ENCODE data around the gene CELF4. TPM values are rescaled to one million over a fixed set of nuclear protein-coding genes. Genes with fewer than 3 reads are reported as not detected.

CELF4 gene
- total RNA-seq, 2 donors from 2014 or later = not detected

DNA sequence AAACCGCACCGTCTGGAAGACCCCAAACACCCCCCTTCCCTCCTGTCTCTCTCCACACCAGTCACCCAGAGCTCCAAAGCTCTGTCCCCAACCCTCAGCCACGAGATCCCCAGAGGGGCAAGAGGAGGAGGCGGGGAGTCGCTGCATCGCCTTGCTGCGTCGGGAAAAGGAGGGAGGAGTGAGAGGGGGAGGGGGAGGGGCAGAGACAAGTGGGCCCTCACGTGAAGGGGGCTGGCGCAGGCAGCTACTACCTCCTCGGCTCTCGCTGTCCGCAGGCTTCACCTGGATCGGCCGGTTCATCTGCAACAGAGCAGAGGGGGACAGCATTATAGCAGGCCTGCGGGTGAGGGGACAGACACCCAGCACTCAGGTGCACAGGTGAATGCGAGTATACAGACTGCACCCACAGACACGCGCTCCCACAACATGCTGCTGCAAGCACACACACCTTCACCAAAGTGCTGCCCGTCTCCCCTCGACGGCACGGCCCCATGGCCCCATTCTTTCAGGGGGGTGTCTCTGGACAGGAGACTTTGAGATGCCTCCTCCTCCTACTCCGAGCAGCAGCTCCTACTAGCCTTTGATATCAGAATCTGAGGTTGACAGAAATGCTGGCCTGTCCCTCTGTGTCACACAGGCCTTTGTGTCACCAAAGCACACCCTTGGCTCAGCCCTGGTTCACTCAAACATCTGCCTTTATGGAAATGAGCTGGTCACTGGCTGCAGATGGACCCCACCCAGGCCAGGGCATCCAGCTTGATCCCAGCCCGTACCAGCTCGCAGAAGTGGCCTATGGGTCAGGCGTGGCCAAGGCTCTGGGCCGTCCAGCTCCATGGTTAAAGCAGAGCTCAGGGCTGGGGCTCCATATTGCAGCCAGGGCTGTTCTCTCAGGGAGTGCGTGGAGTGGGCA is 243.8 kb downstream of the CELF4 start:
- DNase-seq (no peak), ATAC-seq (no peak)
- Mint-ChIP-seq H3K36me3 (ENCODE audit: low read depth) (no peaks in the 10 kb centered on the region), H3K4me3 (no peak overlapping the region), H3K4me1 (peaks cover 2% of the 10 kb centered on the region), H3K27ac (no peak overlapping the region), H3K27me3 (peaks cover 21% of the 10 kb centered on the region)
- H3K9me3 ChIP-seq (ENCODE audit: control insufficient read depth, low read length, poor library complexity, severe bottlenecking) = no peaks in the 10 kb centered on the region

DNA sequence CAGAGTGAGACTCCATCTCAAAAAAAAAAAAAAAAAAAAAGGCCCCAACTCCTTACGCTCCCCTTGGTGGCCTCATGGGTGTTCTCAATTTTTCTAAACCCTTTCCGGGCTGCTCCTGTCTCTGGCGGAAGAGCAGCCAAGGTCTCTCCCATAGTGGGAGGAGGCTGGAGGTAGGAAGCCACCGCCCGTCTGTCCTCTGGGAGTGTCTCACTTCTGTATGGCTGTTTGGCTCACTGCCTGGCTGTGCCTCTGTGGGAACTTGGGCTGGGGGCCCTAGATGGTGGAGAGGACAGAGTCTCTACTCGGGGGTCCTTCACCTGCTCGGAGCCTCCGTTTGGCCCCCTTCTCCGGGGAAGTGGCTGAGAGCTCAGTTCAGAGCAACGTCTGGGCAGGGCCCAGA is 245.3 kb downstream of the CELF4 start:
- no peaks in the 10 kb centered on the region for H3K9me3 ChIP-seq (ENCODE audit: control insufficient read depth, low read length, poor library complexity, severe bottlenecking)
- ATAC-seq (no peak), DNase-seq (no peak)
- peaks cover 15% of the 10 kb centered on the region for H3K27me3 Mint-ChIP-seq
- H3K4me3 Mint-ChIP-seq = no peak overlapping the region
- no peak overlapping the region for H3K27ac Mint-ChIP-seq
- no peaks in the 10 kb centered on the region for H3K36me3 Mint-ChIP-seq (ENCODE audit: low read depth)
- peaks cover 2% of the 10 kb centered on the region for H3K4me1 Mint-ChIP-seq

DNA sequence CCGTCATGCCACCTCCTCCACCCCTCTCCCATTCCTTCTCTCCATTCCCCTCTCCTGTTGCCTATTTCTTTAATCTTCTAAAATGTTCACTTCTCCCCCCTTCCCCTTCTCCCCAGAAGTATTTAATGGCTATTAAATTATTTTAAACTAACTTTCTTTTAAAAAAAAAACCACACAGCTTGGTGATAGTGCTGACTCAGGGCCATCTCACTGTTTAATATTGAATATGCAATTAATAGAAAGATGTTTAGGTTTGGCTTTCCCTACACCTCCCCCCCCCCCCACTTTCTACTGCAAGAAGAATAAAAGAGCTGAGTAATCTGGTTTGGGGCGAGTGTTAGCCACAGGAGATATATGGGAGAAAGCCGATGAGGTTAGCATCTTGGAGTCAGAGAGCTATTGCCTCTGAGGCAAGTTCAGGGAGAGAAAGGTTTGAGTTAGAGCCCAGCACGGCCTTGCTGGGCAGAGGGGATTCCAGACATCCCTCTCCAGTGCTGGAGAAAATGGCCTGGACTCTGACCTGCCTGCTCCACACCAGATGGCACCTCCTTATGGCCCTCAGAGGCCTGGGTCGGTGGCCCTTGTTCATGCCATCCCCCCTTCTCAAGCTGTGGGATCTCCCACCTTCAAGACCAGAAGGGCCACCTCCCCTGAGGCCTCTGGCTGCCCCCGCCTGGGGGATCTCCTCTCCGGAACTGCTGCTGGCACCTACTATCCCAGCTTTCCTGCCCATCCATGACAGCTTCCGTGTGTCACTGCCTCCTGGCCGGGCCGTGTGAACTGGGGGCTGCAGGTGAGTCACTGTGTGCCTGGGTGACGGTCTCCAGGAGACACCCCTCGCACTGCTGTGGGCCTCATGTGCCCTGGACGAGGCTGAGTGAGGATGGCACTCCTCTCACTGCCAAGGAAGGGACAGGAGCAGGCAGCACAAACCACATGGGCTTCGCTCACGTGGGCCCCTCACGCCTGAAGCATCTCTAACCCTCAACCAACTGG is 246.9 kb downstream of the CELF4 start:
- H3K4me1 Mint-ChIP-seq = peaks cover 7% of the 10 kb centered on the region
- H3K4me3 Mint-ChIP-seq = no peak overlapping the region
- peaks cover 15% of the 10 kb centered on the region for H3K27me3 Mint-ChIP-seq
- H3K36me3 Mint-ChIP-seq (ENCODE audit: low read depth) = no peaks in the 10 kb centered on the region
- ATAC-seq = no peak
- no peak for DNase-seq
- no peaks in the 10 kb centered on the region for H3K9me3 ChIP-seq (ENCODE audit: control insufficient read depth, low read length, poor library complexity, severe bottlenecking)
- H3K27ac Mint-ChIP-seq = no peak overlapping the region

DNA sequence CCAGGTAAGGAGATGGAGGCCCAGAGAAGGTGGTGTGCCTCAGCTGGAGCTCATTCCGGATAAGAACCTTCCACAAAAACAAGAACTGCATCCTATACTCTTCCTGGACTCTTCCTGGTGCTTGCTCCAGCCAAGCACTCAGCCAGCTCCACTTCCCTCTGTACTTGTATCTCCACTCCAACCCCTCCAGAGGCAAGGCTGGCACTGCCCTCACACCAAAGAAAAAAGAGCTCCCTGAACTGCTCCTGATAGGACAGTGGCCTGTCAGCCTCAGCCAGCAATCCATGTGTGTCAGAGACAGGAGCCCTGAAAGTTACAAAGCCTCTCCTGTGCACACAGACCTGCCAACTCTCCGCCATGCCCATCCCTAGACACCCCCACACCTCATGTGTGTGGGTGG is 248.1 kb downstream of the CELF4 start:
- Mint-ChIP-seq H3K27ac (no peak overlapping the region), H3K27me3 (peaks cover 15% of the 10 kb centered on the region), H3K4me1 (peaks cover 7% of the 10 kb centered on the region), H3K36me3 (ENCODE audit: low read depth) (no peaks in the 10 kb centered on the region), H3K4me3 (no peak overlapping the region)
- ATAC-seq (no peak), DNase-seq (no peak)
- H3K9me3 ChIP-seq (ENCODE audit: control insufficient read depth, low read length, poor library complexity, severe bottlenecking) = no peaks in the 10 kb centered on the region

DNA sequence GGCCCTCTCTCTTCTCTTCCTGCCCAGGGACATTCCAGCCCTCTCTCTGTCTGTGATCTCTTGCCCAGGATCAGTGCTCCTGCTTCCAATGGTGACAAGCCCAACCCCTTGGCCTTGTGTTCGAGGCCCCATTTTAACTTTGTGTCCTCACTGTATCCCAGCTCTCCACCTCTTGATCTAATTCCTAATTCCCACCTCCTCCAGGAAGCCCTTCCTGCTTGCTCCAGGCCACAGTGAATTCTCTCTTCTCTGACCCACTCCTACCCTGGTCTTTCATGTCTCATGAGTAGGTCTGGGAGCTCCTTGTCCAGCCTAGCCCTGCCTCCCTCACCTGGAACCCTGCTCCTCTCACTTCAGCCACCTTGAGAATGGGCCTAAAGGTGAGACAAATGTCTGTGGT is 249.1 kb downstream of the CELF4 start:
- Mint-ChIP-seq H3K27ac (no peak overlapping the region), H3K36me3 (ENCODE audit: low read depth) (no peaks in the 10 kb centered on the region), H3K4me3 (no peak overlapping the region), H3K27me3 (peaks cover 15% of the 10 kb centered on the region), H3K4me1 (peaks cover 7% of the 10 kb centered on the region)
- ATAC-seq = no peak
- DNase-seq = no peak
- no peaks in the 10 kb centered on the region for H3K9me3 ChIP-seq (ENCODE audit: control insufficient read depth, low read length, poor library complexity, severe bottlenecking)

DNA sequence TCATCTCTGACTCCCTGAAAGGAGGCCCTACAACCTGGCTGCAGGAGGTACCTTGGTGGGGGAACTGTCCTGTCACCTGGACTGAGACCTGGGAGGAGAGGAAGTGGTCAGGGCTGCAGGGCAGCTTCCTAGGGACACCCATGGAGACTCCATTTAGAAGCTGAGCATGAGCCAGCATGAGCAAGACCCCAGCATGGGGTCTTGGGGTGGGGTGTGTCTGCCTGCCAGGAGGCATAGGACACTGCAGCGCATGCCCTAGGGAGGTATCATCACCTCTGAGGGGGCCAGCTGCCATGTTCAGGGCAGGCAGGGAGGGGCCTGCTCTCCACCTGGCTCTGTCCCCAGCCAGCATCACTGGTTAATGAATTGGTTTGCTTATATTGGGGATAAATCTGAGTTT is 249.7 kb downstream of the CELF4 start:
- no peak overlapping the region for H3K27ac Mint-ChIP-seq
- ATAC-seq (no peak), DNase-seq (no peak)
- H3K4me3 Mint-ChIP-seq = no peak overlapping the region
- peaks cover 7% of the 10 kb centered on the region for H3K4me1 Mint-ChIP-seq
- H3K27me3 Mint-ChIP-seq = peaks cover 14% of the 10 kb centered on the region
- H3K36me3 Mint-ChIP-seq (ENCODE audit: low read depth) = no peaks in the 10 kb centered on the region
- no peaks in the 10 kb centered on the region for H3K9me3 ChIP-seq (ENCODE audit: control insufficient read depth, low read length, poor library complexity, severe bottlenecking)

DNA sequence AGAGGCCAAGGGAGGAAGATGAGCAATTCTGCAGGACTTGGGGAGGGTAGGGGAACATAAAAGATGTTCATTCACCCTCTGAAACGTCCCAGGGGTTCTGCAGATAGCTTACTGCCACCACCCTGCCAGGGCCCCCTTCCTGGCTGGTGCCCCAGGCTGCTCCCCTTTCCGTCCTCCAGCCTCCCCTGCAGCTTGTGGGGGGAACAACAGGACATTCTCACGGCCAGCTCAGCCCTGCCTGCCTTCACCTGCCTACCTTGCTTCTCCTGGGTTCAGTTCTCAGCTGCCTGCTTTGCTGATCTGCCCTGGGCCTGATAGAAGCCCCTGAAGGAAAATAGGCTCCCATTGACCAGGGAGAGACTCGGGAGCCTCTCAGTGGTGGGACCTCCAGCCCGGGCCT is 251.1 kb downstream of the CELF4 start:
- no peak for DNase-seq
- no peaks in the 10 kb centered on the region for H3K36me3 Mint-ChIP-seq (ENCODE audit: low read depth)

DNA sequence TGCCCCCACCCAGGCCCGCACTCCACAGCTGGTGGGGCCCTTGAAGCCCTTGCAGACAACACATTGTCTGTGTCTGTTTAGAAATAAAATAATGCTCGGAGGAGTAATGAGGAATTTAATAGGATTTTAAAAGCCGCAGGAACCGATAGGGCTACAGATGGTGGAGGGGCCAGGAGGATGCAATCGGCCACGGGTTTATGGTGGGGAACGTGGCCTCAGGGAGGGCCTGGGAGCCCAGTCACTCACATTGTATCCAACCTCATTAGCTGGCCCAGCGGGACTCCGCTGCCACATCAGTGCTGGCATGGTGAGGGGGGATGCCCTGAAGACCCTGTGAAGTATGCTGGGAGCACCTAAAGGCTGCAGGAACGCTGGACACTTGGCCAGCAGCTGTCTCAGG is 252.0 kb downstream of the CELF4 start:
- ATAC-seq (no peak), DNase-seq (no peak)
- H3K27ac Mint-ChIP-seq = no peak overlapping the region
- peaks cover 19% of the 10 kb centered on the region for H3K27me3 Mint-ChIP-seq
- no peaks in the 10 kb centered on the region for H3K9me3 ChIP-seq (ENCODE audit: control insufficient read depth, low read length, poor library complexity, severe bottlenecking)
- peaks cover 9% of the 10 kb centered on the region for H3K4me1 Mint-ChIP-seq
- H3K36me3 Mint-ChIP-seq (ENCODE audit: low read depth) = no peaks in the 10 kb centered on the region
- H3K4me3 Mint-ChIP-seq = no peak overlapping the region

More for the DNA sequence above, 251.1 kb downstream of the CELF4 start:
- no peaks in the 10 kb centered on the region for H3K9me3 ChIP-seq (ENCODE audit: control insufficient read depth, low read length, poor library complexity, severe bottlenecking)
- Mint-ChIP-seq H3K4me1 (peaks cover 9% of the 10 kb centered on the region), H3K27ac (no peak overlapping the region), H3K4me3 (no peak overlapping the region), H3K27me3 (peaks cover 19% of the 10 kb centered on the region)
- no peak for ATAC-seq

DNA sequence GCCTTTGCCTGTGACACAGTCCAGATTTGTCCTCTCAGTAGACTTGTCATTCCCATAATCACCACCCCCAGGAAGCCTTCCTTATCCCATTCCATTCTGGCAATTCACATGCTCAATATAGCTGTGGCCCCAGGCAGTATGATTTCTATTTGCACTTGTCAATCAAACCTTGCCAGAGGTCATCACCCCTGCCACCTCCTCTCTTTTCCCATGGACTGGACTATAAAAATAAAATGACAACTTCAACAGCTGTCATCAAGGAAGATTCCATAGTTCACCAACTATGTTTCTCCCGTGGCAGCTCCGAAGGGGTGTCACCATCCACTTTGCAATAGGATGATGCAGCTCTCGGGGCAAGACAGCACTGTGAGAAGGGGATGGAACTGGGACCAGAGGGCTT is 255.7 kb downstream of the CELF4 start:
- H3K27ac Mint-ChIP-seq = no peak overlapping the region
- peaks cover 5% of the 10 kb centered on the region for H3K4me1 Mint-ChIP-seq
- no peak for ATAC-seq
- peaks cover 13% of the 10 kb centered on the region for H3K27me3 Mint-ChIP-seq
- no peak for DNase-seq
- no peaks in the 10 kb centered on the region for H3K36me3 Mint-ChIP-seq (ENCODE audit: low read depth)
- H3K4me3 Mint-ChIP-seq = no peak overlapping the region
- no peaks in the 10 kb centered on the region for H3K9me3 ChIP-seq (ENCODE audit: control insufficient read depth, low read length, poor library complexity, severe bottlenecking)

DNA sequence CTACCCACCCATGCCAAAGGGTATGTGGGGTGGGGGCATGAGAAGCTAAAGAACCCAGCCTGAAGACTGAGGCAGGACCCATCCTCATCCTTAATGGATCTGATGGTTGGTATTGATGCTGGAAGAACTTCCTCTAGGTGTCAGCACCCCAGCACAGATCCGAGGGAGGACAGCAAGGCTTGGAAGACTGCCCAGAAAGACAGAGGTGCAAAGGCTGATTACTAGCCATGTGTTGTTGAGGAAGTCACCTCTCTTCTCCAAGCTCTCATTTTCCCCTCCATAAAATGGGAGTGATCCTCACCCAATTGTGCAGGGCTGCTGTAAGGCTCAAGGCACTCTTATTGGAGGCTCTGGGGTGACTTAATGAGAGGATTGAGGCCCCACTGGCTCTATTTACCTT is 256.5 kb downstream of the CELF4 start:
- ATAC-seq = no peak
- no peaks in the 10 kb centered on the region for H3K36me3 Mint-ChIP-seq (ENCODE audit: low read depth)
- DNase-seq = no peak
- H3K27ac Mint-ChIP-seq = no peak overlapping the region
- no peak overlapping the region for H3K4me3 Mint-ChIP-seq
- H3K27me3 Mint-ChIP-seq = peaks cover 13% of the 10 kb centered on the region
- no peaks in the 10 kb centered on the region for H3K9me3 ChIP-seq (ENCODE audit: control insufficient read depth, low read length, poor library complexity, severe bottlenecking)
- H3K4me1 Mint-ChIP-seq = peaks cover 2% of the 10 kb centered on the region

DNA sequence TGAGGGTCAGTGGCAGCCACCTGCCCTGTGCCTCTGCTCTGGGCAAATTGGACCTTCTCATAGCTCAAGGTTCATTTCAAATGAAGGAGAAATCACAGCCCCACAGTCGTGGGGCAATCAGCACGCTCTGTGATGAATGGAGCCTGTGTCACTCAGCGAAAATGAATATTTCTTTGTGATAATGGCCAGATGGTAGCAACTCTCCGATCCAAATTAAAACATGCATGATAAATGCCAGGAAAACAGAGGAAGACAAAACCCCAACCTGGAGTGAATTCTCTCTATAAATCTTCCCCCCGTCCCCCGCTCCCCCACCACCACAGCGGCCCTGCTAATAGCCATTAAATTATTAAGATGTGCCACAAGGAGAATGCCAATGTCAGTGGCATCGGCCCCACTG is 258.4 kb downstream of the CELF4 start:
- H3K27me3 Mint-ChIP-seq = peaks cover 13% of the 10 kb centered on the region
- DNase-seq = no peak
- no peaks in the 10 kb centered on the region for H3K9me3 ChIP-seq (ENCODE audit: control insufficient read depth, low read length, poor library complexity, severe bottlenecking)
- H3K27ac Mint-ChIP-seq = no peak overlapping the region
- H3K4me3 Mint-ChIP-seq = no peak overlapping the region
- ATAC-seq = no peak
- H3K4me1 Mint-ChIP-seq = peaks cover 2% of the 10 kb centered on the region
- no peaks in the 10 kb centered on the region for H3K36me3 Mint-ChIP-seq (ENCODE audit: low read depth)

DNA sequence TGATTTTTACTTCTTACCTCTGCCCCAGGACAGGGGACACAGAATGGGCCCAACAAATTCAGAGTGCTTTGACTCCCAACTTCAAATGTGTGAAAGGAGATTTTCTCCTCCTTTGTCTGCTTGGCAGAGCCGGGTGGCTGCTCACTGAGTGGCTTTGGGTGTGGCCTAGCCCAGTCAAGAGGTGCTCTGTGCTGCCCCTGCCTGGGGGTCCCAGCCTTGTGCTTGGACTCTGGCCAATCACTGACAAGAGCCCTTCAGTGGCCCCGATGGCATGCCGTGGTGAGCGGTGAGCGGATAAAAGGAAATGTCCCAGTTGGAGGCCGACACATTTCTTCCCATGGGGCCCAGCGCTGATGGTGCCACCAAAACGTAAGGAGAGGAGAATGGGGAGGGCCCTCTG is 259.2 kb downstream of the CELF4 start:
- no peaks in the 10 kb centered on the region for H3K9me3 ChIP-seq (ENCODE audit: control insufficient read depth, low read length, poor library complexity, severe bottlenecking)
- H3K4me3 Mint-ChIP-seq = no peak overlapping the region
- no peak for ATAC-seq
- H3K27ac Mint-ChIP-seq = no peak overlapping the region
- peaks cover 2% of the 10 kb centered on the region for H3K4me1 Mint-ChIP-seq
- no peak for DNase-seq
- no peaks in the 10 kb centered on the region for H3K36me3 Mint-ChIP-seq (ENCODE audit: low read depth)
- peaks cover 19% of the 10 kb centered on the region for H3K27me3 Mint-ChIP-seq

DNA sequence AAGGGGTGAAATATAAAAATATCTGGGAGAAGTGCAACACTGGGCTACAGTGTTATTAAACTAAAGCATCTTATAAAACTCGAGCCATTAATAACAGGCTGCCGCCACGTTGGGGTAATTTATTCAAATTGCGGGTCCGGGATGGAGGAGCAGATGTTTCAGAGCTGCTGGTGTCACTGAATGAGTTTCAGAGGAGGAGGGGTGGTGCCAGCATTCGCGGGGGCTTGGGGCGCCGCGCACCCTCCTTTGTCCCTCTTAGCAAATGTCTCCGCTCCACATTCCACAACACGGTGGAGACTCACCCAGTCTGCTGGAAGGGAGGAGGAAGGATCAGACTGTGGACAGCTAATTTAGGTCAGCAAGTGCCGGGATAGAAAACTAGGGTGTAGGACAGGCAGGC is 260.5 kb downstream of the CELF4 start:
- H3K4me1 Mint-ChIP-seq = peaks cover 2% of the 10 kb centered on the region
- no peak overlapping the region for H3K27ac Mint-ChIP-seq
- H3K27me3 Mint-ChIP-seq = peaks cover 25% of the 10 kb centered on the region
- DNase-seq (no peak), ATAC-seq (no peak)
- no peak overlapping the region for H3K4me3 Mint-ChIP-seq
- no peaks in the 10 kb centered on the region for H3K36me3 Mint-ChIP-seq (ENCODE audit: low read depth)
- no peaks in the 10 kb centered on the region for H3K9me3 ChIP-seq (ENCODE audit: control insufficient read depth, low read length, poor library complexity, severe bottlenecking)

Data from T-helper 17 cell (primary cell).